Tibial nerve (tissue), 3 donors: ENCODE data around the gene ANKS1A.

Experiments used
- CTCF ChIP-seq, 5 experiments: fragments of 200-600 bp in 3 of 5; fragments of 450-650 bp in 2 of 5; sonication (generic) in 3 of 5; IDR thresholded peaks; one replicate each; pipeline ENCODE4 v1.5.1; 2016 to 2019; ENCODE audit warnings: antibody characterized with exemption in 5 of 5, mild to moderate bottlenecking in 3 of 5, moderate library complexity in 2 of 5
- POLR2A ChIP-seq, 2 donors: fragments of 450-650 bp; IDR thresholded peaks; one replicate each; pipeline ENCODE4 v1.6.1; 2017; ENCODE audit warnings: antibody characterized with exemption in 2 of 2, mild to moderate bottlenecking in 2 of 2, moderate library complexity in 2 of 2

GRCh38 chr6:34891296-34891695 lies 2.2 kb downstream of the ANKS1A start:
- no peak for TF ChIP-seq CTCF (IDR thresholded peaks at IDR 0.05)
- no peak for TF ChIP-seq POLR2A (IDR thresholded peaks at IDR 0.05)
